Retina (tissue), 1 donor: ENCODE results near the gene GOLGB1.
"Not testable (repeated sequence)": the region's sequence is repeated elsewhere in the genome, so short reads cannot be mapped to it uniquely, and the experiment has no call there.

Experiments
- DNase-seq: peaks from one replicate; pipeline ENCODE4 v3.0.0-alpha.2; 2016

GOLGB1 gene

GRCh38 chr3:121747976-121748375 lies 1.6 kb downstream of the GOLGB1 start:
- no peak for DNase-seq

GRCh38 chr3:121743106-121743505 lies 6.4 kb downstream of the GOLGB1 start:
- not testable (repeated sequence) for DNase-seq

DNA sequence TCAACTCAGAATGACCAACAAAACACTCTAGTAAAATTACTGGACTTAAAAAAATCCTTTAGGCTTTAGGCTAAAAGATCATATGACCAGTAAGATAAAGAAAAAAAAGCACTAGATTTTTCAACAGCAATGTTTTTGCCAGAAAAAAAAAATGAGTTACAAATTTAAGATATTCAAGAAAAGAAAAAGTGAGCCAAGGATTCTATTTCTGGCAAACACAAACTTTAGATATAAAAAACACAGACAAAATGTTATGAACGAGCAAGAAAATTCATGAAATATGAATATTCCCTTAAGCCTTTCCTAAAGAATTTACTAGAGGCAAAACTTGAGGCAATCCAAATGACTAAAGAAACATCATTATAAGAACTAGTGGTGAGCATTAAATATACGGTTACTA lies 8.6 kb downstream of the GOLGB1 start:
- no peak for DNase-seq

- DNase-seq = no peak
Observed at GRCh38 chr3:121739902-121740301, 9.6 kb downstream of the GOLGB1 start.

DNA sequence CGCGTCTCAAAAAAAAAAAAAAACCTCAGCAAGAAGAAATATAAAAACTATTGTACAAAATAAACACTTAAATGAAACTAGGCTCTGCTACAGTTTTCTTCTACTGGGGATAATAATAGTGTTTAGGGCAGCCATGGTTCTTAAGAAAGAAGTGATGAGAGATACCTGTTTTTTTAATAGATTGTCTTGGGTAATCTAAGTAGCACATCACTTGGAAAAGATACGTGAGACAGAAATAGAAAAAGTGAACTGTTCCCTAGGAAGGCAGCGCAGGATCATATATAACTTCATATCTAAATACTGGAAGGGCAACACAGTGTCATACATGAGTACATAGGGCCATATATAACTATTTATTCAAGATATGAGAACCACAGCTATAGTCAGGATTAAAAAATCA lies 11.9 kb downstream of the GOLGB1 start:
- DNase-seq = no peak

DNA sequence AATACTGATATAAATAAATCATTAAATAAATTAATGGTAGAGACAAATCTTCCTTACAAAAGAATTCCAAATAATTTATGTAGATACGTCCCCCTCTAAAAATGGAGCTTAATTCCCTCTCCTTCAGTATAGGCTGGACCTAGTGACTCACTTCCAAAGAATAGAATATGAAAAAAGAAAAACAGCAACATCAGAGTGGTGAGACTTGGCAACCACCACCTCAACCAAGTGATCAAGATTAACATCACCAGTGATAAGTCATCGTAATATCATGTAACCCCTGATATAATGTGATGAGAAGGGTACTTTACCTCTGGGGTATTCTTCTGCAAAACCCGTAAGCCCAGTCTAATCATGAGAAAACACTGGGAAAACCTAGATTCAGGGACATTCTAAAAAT lies 13.4 kb downstream of the GOLGB1 start:
- no peak for DNase-seq

DNA sequence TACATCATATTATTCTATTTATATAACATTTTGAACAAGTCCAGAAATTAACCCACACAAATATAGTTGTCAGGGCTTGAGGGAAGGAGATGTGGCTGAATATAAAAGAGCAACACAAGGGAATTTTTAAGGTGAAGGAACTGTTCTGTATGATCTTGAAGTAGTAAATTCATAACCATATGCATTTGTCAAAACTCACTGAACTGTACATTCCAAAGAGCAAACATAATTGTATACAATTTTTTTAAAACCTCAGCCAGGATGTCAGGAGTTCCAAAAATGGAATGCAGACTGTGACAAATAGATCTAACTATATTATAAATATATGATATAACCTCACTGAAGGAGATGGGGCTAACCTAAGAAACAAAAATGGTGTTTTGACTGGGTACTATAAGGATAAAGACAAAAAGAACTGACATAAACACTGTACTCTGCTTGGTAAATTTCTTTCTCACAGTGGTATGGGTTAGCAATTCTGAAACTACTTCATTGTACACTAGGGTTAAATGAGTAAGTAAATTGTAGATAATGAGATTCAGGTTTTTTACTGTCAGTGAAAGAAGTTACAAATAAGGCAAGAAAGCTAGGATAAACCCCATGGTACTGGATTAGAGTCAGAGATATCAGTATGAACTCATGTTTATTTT lies 14.4 kb downstream of the GOLGB1 start:
- DNase-seq = no peak

DNA sequence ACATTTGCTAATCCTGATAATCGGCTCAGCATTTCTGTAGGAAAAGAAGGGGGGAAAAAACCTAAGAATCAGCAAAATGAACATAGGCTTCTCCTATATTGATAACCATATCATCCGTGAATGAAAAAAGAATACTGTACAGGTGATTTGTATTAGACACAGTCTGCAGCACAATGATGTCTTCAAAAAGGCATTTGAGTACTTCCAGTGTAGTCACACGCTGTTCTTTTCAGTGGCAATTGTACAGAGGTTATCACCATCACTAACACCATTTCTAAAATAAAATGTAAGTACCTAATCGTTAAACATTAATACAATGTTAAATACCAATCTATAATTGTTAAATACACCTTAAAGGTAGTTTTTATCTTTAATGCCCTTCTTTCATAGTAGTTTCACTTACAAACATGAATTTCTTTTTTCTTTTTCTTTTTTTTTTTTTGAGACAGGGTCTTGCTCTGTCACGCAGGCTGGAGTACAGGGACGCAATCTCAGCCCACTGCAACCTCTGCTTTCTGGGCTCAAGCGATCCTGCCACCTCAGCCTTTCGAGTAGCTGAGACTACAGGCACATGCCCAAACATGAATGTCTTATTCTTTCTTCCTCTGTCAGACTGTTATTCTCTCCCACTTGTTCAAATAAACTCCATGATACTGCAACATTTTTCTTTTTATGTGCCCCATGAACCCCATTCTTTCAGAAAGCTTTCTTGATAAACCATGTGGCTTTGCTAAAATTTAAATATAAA lies 18.4 kb downstream of the GOLGB1 start:
- no peak for DNase-seq

DNA sequence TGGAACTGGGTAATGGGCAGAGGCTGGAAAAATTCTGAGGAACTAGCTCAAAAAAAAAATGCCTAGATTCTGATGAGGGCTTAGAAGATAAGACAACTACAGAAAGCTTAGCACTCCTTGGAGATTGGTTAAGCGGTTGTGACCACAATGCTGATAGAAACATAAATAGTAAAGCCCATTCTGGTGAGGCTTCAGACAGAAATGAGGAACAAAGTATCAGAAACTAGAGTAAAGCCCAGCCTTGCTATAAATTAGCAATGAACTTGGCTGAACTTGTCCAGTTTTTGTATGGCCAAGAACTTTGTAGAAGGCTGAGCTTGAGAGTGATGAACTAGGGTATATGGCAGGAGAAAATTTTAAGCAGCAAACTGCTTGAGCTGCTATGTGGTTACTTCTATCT lies 25.4 kb downstream of the GOLGB1 start:
- DNase-seq = no peak

DNA sequence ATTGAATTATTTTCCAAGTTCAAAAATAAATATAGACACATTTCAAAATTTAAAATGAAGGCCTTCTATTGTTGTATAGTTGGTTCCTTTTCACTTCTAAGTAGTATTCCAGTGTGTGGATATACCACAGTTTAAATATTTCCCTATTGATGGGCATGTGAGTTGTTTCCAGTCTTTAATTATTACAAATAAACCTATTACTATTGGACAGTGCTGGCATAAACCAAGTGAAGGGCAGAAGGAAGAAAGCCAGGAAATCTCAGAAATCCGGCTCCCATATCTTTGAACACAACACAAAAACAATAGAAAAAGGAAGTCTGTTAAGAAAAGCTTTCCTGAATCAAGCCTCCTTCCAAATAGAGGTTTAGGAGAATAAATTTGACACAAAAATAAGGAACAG lies 26.1 kb downstream of the GOLGB1 start:
- no peak for DNase-seq

DNA sequence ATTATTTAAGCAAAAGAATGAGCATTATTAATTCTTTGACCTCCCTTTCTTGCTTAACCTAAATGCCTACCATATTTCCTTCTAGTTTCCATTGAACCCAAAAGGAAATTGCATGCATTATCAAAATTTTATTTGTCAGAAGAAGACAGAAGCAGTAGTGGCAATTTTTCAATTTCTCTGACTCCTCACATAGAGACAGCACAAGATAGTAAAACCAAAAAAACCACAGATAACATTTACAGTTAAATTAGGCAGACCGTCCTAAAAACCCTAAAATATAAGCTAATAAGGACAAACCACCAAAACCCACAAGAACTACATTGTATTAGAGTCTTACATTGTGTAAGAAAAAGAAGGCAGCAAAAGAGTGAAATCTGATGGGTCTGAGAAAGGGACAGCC lies 27.1 kb downstream of the GOLGB1 start:
- DNase-seq = no peak

DNA sequence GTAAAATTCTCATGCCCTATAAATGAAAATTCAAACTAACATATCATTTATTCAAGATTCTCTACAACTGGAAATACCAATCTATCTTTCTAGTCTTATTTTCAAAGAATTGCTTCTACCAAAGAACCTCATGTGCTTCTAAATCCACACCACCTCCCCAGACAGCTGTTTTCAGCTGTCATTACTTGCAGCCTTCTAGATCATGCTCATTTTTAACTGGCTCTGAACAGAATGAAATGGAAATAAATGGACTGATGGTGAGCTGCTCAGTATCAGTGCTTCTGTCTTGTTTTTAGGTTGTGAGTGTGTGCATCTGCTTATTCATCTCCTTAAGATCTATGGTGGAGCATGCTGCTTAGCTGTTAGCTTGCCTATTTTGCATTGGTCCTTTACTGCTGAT lies 29.4 kb downstream of the GOLGB1 start:
- DNase-seq = no peak

DNA sequence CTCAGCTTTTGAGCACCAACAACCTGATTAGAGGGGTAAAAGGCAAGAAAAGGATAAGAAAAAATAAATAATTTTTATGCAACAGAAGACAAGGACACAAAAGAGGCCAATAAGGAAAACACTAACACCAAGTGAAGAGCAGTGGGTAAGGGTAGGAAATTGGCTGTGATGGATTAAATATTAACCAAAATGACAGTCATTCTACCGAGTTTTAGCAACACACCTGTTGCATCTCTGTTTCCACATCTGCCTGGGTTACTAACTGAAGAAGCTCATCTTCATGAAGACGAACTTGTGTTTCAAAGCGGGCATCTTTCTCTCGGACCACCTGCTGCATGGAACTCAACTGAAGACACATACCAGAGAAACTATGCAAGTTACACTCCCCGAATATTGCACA lies 30.1 kb downstream of the GOLGB1 start:
- no peak for DNase-seq

DNA sequence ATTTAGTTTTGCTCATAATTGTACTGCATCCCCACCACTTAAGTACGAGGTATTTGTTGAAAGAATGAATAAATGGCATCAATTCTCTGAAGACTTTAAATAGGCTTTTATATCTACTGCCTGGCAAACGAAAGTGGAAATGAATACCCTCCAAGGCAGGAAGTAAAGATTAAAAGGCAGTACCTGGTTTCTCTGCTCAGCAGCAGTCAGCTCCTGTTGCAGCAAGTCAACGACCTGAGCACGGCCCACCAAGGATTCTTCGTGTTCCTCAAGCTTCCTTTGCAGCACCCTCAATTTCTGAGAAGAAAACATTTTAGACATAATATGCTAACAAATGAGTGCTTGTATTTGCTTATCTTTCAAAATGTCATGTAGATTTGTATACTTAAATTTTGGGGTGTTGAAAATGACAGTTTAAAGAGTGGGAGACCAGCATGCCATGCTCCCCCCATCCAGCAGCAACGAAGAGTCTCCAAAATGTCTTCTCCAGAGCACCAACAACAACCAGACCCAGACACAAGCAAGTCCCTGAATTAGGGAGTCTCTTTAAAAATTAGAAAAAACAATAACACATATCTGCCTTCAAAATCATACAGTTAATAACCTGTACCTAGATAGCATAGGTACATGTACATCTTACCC lies 31.2 kb downstream of the GOLGB1 start:
- DNase-seq = no peak

DNA sequence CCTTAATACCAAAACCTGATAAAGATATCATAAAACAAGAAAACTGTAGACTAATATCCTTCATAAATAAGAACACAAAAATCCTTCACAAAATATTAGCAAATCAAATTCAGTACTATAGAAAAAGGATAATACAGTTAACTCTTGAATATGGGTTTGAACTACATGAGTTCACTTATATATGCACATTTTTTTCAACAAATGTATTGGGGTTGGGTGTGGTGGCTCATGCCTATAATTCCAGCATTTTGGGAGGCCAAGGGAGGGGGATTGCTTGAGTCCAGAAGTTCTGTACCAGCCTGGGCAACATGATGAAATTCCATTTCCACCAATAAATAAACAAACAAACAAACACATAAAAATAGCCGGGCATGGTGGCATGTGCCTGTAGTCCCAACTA lies 39.2 kb downstream of the GOLGB1 start:
- no peak for DNase-seq

DNA sequence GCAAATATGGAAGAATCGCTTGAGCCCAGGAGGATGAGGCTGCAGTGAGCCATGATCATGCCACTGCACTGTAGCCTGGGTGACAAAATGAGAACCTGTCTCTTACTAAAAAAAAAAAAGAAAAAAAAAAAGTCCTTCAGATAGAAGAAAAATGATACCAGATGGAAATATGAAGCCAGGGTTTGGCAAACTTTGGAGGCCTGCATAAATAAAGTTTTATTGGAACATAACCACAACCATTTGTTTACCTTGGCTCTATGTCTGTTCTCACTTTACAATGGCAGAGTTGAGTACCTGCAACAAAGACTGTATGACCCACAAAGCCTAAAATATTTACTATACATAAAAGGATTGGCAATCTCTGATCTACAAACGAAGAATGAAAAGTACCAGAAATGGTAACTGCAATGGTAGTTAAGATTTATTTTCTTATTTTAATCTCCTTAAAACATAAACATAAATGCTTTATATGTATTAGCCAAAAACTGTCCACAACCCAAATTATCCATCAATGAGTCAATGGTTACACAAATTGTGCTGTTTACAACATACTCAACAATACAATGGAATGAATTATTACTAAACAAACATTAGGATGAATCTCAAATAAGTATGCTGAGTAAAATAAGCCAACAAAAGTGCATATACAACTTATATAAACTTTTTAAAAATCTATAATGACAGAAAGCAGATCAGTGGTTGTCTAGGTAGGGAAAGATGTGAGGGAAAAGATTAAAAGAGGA lies 41.8 kb downstream of the GOLGB1 start:
- no peak for DNase-seq

DNA sequence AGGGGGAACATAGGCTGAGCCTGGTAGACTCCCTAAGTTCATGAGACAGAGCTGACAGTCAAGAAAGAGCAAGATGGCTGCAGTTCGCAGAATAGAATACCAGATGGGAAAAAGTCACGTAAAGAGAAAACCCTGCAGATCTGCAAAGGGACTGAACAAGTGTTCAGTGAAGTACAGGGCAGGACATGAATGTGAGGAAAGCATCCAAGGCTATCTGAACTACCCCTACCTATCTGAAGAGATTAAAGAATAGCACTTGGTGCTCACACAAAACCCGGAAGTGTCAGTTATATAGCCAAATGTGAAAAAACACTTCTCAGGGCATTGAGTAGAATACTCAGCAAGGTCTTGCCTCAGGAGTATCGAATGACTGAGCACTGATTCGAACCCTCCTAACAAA lies 44.0 kb downstream of the GOLGB1 start:
- DNase-seq = no peak

DNA sequence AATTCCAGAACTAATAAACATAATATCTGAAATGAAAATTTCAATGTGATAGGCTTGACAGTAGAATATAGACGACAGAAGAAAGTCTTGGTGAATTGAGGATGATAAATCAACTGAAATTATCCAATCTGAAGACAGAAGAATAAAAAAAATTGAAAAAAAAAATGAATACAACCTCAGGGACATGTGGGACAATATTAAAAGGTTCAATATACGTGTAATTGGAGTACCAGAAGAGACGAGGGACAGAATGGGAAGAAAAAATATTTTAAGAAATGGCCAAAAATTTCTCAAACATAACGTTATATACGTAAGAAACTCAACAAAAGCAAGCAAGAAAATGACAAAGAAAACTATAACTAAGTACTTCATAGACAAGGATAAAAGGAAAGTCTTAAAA lies 45.6 kb downstream of the GOLGB1 start:
- no peak for DNase-seq

DNA sequence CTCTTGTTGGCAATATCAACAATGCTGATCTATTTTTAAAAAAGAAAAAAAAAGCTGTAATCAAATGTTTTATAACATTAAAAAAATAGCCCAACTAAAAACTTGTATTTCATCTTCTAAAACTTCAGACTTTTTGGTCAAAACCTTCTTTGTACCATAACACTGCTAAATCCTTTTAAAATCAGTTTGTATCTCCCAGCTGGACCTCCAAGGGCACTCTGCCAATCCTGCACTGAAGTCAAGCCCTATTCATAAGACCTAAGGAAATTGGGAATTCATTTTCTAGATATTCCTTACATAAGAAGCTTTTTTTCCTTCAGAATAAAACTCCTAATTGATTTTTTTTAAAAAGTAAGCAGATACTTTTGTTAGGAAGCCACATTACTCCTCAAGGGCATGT lies 50.6 kb downstream of the GOLGB1 start:
- no peak for DNase-seq

GRCh38 chr3:121698476-121698875 lies 51.1 kb downstream of the GOLGB1 start:
- no peak for DNase-seq

DNA sequence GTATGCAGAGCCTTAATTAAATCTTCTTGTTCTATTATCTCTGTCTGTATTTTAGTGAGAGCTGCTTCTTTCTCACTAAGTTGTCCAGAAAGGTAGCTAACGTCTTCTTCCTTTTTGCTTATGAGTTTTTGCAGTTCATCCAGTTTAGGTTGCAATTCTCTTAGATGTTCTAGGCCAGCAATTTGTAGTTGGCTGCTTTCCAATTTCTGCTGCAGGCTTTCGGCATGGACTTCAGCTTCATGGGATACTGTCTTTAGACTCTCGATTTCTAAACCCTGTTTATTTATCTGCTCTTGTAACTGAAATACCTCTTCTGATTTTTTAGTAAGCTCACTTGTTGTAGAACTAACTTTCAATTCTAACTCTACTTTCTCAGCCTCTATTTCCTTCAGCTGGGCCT lies 53.4 kb downstream of the GOLGB1 start:
- no peak for DNase-seq

DNA sequence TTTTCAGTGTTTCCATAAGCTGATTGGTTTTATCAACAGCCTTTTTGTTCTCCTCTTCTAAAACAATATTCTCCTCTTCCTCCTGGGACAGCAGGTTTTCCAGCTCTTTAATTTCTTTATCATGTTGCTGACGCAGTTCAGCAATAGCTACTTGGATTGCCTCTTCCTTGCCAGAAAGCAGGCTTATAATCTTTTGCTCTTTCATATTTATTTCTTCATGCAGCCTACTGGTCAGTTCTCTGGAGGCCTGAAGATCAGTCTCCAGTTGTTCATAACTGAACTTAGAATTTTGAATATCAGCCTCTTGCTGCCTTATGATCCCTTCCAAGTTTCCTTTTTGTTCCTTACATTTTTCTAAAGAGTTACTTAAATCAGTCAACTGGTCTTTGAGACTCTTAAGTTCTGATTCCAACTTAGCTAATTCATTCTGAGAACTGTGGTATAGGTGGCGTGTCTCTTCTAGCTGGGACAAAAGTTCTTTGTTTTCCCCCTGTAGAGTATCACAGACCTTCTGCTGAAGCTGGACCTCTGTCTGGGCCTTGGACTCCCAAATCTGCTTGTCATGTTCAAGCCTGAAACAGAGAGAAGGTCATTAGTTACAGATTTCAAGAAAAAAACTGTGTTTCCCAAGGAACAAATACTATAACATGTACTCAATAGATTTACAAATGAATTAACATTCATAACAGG lies 57.4 kb downstream of the GOLGB1 start:
- no peak for DNase-seq

DNA sequence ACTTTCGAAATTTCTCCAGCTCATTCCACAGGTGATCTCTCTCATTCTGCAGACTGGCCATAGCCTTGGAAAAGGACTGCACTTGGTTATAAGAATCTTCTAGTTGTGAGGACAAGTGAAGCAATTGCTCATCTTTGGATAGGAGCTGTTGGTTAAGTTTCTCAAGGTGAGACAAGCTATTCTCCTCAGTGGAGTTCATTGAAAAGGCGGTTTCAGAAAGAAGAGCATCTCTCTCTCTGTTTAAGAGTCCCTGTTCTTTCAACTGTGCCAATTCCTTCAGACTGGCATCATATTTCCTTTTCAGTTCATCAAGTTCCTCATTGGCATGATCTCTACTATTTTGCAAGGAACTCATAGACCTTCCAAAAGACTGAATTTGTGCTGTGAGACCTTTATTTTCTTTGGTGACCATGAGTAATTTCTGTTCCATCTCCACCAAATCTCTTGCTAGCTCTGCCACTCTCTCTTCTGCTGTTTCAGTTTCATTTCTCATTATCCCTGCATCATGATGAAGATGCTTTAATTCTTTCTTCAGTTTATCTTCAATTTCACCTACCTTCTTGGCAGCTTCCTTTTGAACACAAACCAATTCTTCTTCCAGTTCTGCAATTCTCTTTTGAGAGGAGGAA lies 58.6 kb downstream of the GOLGB1 start:
- no peak for DNase-seq
